Measurements from ENCODE around the gene OR4F6. TPM values are rescaled to one million over a fixed set of nuclear protein-coding genes. Genes with fewer than 3 reads are reported as not detected.

OR4F6 gene
- total RNA-seq, 2 donors from 2014 or later = not detected

Other genes with a start within 250 kb of the OR4F6 start
- 10 to 100 TPM; 39.2 to 46.8 TPM for gene TM2D3, start 151.1 kb upstream of the OR4F6 start, total RNA-seq
- 10 to 100 TPM; 19.9 to 22.6 TPM for gene TARS3, start 79.0 kb upstream of the OR4F6 start, total RNA-seq
- not detected for gene OR4F15, start 8.7 kb downstream of the OR4F6 start, total RNA-seq